Stimulated activated CD4-positive, alpha-beta T cell treated with anti-CD3 and anti-CD28 coated beads, Interleukin-1b, Interleukin-23, amount 100 ng/mL, for 4 hours (primary cell): Measurements from ENCODE around the gene CD46.
A peak's percentile ranks its signal among the peaks of the same experiment; 100 is the strongest.

ENCODE experiments used
- DNase-seq, 2 donors: peaks; one replicate each; pipeline ENCODE4 v3.0.0-alpha.2; 2020; ENCODE audit warnings: low read depth in 2 of 2

Gene CD46

DNA sequence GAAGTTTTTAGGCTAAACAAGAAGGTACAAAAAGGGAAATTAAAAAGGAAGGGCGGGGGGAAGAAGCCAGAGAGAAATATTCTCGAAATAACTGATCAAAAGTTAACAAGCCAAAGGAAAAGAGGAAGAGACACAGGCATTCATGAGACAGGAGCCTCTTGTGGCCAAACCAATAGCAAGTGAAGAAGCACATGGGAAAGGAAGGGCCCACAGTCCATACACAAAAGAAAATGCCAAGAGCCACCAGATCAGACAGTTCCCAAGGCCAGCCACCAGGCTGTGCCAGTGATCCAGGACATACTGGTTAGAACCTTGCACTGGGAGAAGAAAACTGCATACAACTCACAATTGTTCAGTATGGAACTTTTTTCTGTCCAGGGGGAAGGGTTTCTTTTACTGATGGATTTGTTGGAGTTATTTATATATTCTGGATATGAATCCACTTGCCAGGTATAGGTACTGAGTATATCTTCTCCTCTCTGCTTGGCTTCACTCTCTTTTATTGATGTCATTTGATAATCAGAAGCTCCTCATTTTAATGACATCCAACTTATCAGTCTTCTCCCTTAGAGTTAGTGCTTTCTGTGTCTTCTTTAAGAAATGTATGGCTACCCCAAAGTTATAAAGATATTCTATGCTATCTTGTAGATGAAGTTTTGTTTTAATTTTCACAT is 76.8 kb downstream of the CD46 start:
- DNase-seq: peak; percentile 36 to 52

DNA sequence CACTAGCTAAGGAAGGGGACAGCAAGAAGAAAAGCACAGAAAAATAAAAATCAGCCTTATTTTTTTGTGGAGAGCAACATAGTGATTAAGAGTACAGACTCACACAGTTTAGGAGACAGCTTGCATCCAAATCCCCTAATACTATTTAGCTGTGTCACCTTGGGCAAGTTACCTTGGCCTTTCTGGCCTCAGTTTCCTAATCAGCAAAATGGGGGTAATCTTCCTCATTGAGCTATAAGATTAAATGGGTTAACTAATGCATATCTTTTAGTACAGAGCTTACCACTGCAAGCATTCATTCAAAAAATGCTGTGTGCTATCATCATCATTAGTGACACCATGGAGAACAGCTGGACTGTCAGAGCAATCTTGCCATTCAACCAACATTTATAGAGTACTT is 77.7 kb downstream of the CD46 start:
- no peak for DNase-seq

DNA sequence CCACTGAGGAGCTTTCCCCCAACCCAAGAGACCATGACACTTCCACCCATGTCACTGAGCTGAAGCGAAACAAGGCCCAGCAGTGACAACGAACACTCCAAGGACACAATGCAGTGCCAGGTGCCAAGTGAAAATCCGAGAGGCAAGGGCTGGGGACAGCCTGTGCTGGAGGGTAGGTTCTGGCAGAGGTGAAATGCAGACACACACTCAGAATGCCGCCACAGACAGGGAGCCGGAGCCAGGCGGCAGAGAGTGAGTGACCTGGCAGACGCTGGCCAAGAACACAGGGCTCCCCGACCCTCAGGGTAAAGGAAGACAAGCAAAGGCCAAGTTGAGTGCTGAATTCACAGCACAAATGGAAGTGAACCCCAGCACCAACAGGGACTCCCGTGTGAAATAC is 78.9 kb downstream of the CD46 start:
- no peak for DNase-seq

DNA sequence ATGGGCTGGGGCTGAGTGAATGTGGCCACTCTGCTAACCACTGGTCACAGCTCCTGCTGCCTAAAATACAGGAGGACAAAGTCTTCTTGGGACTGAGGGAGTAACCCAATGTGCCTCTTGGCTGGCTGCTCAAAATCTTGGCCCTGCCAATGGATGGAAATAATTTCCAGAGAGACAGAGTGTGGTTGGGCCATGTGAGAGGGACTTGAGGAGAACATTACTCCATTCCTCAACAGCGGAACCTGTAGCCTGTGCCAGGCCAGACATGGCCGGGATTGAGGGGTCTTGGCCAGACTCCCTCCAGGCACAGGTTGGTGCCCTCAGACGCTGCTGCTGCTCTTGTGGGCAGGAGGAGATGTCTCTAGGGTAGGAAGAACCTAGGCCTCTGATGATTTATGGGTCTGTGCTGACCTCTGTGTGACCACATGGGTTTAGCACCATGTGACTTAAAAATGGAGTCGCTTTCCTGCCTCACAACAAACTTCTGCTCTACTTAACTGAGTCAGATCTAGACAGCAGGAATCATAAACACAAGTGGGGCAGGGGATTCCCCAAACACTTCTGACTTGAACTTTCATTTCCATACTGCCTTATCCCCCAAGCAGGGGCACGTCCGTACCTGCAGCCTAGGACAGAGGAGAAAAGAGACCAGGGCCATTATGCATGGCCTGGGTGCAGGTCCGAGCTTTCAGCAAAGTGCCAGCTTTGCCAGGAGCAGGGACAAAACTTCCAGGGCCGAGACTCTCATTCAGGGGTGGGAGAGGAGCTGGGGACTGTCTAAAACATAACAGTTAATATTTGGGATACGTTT is 79.9 kb downstream of the CD46 start:
- DNase-seq: peak in 1 of 2 donors; percentile 22

DNA sequence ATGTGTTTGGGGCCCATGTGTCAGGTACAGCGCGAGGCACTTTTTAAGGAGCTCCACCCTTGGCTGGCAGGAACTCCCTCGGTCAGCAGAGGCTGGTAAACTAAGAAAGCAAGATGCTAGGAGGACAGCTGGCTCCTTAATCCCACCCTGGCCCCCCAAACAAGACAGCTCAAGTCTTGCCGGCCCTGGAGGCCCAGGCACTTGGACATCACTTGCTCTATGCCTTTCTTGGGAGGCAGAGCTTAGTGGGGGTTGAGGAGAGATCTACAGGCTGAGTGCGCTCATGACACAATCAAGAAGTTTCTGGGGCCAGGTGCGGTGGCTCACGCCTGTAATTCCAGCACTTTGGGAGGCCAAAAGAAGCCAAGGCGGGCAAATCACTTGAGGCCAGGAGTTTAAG is 80.9 kb downstream of the CD46 start:
- DNase-seq: no peak

DNA sequence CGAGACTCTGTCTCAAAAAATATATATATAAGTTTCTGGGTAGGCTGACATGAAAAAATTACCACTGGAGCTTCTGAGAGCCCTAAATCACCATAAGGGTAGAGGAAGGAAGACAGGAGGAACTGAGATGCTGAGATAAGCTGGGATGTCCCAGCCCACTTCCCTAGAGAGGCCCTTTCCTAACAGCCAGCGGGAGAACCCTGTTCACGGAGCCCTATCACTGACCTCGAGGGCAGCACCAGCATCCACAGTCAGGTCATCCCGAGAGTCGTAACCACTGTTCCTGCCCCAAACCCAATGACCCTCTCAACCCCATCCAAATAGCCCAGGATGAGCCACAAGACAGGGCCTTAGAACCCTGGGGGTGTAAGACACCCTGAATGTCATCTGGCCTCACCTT is 81.5 kb downstream of the CD46 start:
- no peak for DNase-seq

DNA sequence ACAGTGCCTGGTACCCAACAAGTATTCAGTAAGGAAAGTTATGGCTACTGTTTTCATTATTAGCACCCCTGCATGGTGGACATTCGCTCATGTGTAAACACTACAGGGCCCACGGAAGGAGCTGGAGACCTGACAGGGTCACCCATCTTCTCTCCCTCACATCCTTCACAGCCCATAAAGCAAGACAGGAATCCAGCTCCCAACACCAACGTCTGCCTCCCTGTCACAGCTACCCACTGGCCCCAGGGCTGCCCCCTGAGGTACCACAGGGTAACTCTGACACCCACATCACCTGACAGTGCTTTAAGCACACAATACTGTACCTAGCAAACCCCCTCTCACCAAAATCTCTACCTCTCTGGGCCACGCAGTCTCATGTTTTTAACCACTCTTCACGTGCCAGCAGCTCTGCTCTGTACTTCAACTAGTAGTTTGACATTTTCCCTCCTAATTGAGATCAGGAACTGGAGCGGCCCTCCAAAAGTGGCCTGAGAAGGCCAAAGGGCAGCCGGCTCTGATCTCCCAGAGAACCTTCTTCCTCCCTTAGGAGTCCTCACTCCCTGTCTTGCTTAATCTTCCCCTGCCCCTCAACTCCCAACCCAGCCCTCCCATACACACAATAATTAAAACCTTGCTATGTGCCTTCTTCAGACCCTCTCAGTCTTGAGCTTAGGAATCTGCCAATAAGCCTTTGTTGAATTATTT is 82.3 kb downstream of the CD46 start:
- no peak for DNase-seq

DNA sequence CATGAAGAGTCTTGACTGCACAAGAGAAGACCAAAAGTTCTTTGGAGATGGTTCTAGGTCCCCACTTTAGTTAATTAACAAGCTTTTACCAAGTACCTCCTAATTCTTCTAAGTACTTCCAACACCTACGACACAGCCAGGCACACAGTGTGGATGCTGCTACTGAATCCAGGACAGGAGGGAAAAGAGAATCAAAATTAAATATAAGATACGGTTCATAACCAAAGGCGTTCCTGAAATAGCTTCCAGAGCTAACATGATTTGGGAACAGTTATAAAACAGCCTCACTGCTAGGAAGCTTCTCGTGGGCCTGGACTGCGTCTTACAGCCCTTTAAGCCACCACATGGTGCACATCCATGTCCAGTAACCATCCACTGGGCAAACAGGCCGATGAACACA is 84.1 kb downstream of the CD46 start:
- DNase-seq: no peak

DNA sequence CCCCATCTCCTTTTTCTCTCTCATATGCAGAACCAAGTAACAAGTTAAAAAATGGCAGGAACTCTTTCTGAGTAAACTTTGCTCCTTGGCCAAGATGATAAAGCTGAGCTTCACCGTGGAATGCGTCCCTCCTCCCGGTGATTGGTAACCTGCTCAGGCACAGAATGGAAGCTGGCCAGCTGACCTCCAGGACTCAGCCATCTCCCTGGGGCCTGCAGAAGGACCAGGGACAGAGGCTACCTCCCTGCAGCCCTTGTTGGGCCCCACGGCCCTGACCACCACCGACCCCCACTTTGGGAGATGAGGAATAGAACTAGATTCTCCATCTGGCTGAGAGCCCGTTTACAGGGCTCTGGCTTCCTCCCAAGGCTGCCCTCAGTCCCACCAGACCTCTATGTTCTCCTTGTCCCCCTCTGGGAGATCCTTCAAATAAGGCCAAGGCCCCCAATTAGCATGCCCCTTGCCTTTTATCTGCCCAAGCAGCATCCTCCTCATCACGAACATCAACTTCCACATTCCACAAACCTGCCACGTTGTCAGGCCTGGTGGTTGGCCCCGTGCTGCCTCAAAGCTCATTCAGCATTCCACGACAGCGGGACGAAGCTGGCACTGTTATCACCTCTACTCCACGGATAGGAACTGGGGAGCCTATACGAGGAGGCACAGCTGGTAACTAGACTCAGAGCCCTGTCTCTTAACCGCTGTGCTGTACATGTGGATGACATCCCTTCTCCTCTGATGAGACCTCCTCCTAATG is 84.9 kb downstream of the CD46 start:
- DNase-seq: no peak

DNA sequence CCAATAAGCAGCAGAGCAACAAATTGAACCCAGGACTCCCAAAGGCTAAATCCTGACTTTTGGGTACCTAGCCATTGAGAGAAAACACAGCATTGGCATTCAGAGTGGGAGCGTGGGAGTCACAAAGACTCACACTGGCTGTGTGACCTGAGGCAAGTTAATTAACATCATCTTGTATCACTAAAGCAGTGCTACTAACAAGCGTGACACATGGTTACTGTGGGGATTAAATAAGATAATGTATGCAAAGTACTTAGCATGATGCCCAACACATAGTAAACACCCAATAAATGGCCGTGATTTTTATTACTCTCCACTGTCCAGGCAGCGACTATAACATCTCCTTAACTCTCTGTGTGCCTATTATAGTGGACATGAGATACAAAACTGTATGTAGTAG is 85.8 kb downstream of the CD46 start:
- DNase-seq: no peak

DNA sequence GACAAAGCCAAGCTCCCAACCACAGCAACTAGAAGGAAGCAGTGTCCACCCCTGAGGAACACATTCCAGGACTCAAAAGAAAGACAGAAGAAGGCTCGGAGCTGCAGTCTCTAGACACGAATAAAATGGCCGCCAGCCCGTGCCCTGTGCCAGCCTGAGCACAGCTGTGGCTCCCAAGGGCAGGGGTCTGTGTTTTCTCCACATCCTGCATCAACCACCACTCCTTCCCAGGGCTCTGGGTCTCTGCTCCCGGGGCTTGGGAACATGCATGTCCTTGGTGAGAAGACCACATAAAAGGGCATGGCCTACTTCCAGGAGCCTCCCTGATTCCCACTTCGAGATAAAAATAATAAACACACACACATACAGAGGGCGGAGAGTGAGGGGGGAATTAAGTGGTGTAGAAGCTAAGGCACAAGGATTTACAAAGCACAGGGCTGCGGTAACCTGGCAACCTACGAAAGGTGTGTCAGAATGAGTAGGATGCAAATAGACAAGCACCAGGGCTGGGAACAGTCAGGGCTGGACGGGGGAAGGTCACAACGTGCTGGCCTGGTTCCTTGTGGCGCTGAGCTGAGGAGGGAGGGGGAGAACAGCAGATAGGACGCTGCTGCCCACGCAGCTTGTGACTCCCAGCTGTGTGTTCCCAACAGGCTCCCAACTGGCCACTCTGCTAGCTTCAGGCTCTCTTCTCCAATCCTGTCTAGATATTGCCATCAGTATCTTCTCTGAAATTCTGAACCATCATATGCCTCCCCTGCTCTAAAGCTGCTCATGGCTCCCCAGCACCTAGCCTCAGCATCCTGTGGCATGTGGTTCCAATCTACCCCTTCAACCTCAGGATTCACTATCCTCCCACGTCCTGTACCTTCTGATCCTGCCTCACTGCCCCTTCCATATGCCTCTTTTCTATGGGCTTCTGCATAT is 86.6 kb downstream of the CD46 start:
- no peak for DNase-seq

DNA sequence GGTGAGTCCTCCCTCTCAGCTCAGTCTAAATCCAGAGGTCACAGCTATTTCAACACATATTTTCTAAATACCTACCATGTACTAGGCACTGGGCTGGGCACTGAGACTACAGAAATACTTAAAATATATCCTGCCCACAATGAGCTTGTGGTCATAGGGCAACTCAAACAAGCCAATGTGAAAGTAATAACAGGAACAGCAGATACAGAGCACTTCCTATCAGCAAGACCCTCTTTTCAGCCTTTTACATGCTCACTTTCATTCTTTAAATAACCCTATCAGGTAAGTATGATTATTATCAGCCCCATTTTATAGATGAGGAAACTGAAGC is 87.2 kb downstream of the CD46 start:
- no peak for DNase-seq

DNA sequence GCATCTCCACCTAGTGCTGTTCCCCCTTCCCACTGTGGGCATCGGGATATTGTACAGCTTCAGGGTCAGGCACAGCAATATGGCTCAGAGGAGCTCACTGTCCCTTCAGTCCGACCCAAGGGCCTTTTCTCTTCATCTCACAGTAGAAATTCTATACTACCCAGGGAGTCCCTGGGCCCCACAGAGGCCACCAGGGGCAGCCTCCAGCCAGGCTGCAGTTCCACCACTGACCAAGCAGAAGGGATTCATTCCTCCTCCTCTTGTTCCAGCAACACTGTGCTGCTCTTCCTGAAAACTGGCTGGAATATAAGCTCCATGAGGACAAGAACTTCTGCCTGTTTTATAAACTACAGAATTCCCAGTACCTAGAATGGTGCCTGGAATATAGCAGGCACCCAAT is 88.5 kb downstream of the CD46 start:
- no peak for DNase-seq

DNA sequence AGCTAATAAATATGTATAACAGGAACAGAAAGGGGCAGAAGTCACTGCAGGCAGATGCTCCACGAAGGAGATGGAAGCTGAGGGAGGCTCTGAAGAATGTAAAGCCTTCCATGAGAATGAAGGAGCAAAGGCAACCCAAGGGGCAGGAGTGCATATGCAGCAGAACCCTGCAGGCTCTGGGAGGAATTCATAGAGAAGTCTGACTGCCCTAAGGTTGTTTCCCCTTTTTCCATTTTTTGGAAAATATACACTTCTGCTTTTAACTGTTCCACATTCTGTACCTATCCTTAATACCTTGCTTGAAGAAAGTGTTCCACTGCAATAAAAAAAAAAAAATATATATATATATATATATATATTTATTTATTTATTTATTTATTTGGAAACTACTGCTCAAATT is 89.4 kb downstream of the CD46 start:
- DNase-seq: no peak

DNA sequence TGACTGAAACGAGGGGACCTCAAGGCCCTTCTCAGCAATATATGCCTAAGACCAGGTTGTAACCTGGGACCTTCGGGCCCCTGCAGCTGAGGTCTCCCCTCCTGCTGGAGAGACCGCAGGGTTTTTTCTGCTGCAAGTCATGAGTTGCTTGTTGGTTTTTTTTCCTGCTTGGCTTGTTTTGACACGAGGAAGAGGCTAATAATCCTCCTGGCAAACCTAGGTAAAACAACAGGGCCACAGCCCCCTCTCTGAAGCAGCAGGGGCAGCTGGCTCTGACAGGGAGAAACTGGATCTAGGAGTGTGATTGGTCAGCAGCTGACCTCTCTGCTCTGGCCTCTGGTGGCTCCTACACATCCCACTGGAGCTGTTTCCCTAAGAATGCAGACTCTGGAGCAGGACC is 90.0 kb downstream of the CD46 start:
- DNase-seq: no peak

DNA sequence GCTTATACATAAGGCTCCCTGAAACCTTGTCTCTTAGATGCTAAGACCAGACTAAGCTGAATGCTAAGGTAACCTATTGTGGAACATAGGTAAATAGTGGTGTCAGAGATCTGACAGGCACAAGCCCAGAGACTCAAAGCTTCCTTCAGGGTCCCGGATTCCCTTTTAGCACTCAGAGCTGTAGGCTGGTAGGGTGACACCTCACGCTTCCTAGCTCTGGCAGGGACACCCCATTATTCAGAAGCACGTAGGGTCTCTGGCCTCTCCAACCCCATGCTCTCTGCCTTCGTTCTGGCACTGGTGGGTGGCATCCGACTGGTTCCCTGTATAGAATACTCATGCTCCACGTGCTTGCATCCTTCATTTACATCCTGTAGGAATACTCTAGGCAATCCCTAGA is 90.7 kb downstream of the CD46 start:
- no peak for DNase-seq

DNA sequence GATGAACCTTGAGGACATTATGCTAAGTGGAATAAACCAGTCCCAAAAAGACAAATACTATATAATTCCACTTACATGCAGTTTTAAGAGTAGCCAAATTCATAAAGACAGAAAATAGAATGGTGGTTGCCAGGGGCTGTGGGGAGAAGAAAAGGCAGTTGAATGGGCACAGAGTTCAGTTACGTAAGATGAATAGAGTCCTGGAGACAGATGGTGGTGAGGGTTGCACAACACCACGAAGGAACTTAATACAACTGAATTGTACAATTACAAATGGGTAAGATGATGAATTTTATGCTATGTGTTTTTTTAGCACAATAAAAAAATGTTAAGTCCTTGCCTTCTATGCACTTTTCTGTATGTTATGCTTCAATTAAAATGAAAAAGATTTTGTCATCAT is 92.5 kb downstream of the CD46 start:
- no peak for DNase-seq
